Loucy (cell line): ENCODE data around the gene BUD23.

Experiments
- EZH2phosphoT487 ChIP-seq: fragments of 200-600 bp; IDR thresholded peaks from 2 replicates; pipeline ENCODE4 v1.6.1; 2018; ENCODE audit warnings: antibody characterized with exemption, mild to moderate bottlenecking, moderate library complexity, borderline replicate concordance
- TF ChIP-seq, protein P1 (sequence below): fragments of 200-600 bp; sonication (generic); conservative IDR thresholded peaks from 2 replicates; pipeline ENCODE4 v1.5.1; 2014; ENCODE audit warnings: mild to moderate bottlenecking, antibody characterized with exemption, low read length

- TF ChIP-seq, protein P1, sequence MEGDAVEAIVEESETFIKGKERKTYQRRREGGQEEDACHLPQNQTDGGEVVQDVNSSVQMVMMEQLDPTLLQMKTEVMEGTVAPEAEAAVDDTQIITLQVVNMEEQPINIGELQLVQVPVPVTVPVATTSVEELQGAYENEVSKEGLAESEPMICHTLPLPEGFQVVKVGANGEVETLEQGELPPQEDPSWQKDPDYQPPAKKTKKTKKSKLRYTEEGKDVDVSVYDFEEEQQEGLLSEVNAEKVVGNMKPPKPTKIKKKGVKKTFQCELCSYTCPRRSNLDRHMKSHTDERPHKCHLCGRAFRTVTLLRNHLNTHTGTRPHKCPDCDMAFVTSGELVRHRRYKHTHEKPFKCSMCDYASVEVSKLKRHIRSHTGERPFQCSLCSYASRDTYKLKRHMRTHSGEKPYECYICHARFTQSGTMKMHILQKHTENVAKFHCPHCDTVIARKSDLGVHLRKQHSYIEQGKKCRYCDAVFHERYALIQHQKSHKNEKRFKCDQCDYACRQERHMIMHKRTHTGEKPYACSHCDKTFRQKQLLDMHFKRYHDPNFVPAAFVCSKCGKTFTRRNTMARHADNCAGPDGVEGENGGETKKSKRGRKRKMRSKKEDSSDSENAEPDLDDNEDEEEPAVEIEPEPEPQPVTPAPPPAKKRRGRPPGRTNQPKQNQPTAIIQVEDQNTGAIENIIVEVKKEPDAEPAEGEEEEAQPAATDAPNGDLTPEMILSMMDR: no peak
- no peak for TF ChIP-seq EZH2phosphoT487
Measured at GRCh38 chr7:73737491-73738219, 54.3 kb downstream of the BUD23 start.
